ENCODE measurements around the gene SMG6.

Gene SMG6

GRCh38 chr17:2102931-2103809 lies 200.4 kb downstream of the SMG6 start:
- DNase-seq (ENCODE audit: low spot score) = no peak

GRCh38 chr17:2101448-2102257 lies 201.9 kb downstream of the SMG6 start:
- no peak for DNase-seq (ENCODE audit: low spot score)

GRCh38 chr17:2095536-2095910 lies 208.1 kb downstream of the SMG6 start:
- DNase-seq (ENCODE audit: low spot score) = no peak

- peak; percentile 14 for DNase-seq (ENCODE audit: low spot score)
Observed at GRCh38 chr17:2094891-2095535, 208.6 kb downstream of the SMG6 start.

GRCh38 chr17:2093349-2093748 lies 210.2 kb downstream of the SMG6 start:
- DNase-seq (ENCODE audit: low spot score) = no peak

GRCh38 chr17:2092253-2092652 lies 211.3 kb downstream of the SMG6 start:
- DNase-seq (ENCODE audit: low spot score) = no peak

GRCh38 chr17:2090804-2091534 lies 212.6 kb downstream of the SMG6 start:
- no peak for DNase-seq (ENCODE audit: low spot score)

GRCh38 chr17:2090210-2090641 lies 213.4 kb downstream of the SMG6 start:
- no peak for DNase-seq (ENCODE audit: low spot score)

GRCh38 chr17:2089021-2089422 lies 214.6 kb downstream of the SMG6 start:
- no peak for DNase-seq (ENCODE audit: low spot score)

- peak; percentile 45 for DNase-seq (ENCODE audit: low spot score)
Observed at GRCh38 chr17:2087597-2088211, 215.9 kb downstream of the SMG6 start.

- no peak for DNase-seq (ENCODE audit: low spot score)
Observed at GRCh38 chr17:2086306-2086705, 217.3 kb downstream of the SMG6 start.

- DNase-seq (ENCODE audit: low spot score) = no peak
Observed at GRCh38 chr17:2085648-2085949, 218.0 kb downstream of the SMG6 start.

GRCh38 chr17:2084766-2085647 lies 218.6 kb downstream of the SMG6 start:
- DNase-seq (ENCODE audit: low spot score) = no peak

GRCh38 chr17:2084036-2084765 lies 219.4 kb downstream of the SMG6 start:
- no peak for DNase-seq (ENCODE audit: low spot score)

GRCh38 chr17:2083613-2084035 lies 220.0 kb downstream of the SMG6 start:
- DNase-seq (ENCODE audit: low spot score) = no peak

GRCh38 chr17:2082003-2082781 lies 221.4 kb downstream of the SMG6 start:
- DNase-seq (ENCODE audit: low spot score) = no peak

- no peak for DNase-seq (ENCODE audit: low spot score)
Observed at GRCh38 chr17:2081564-2081963, 222.0 kb downstream of the SMG6 start.

GRCh38 chr17:2077040-2077439 lies 226.5 kb downstream of the SMG6 start:
- no peak for DNase-seq (ENCODE audit: low spot score)

Data from NAMALWA (cell line).